ENCODE results near the gene RECQL.
A peak's percentile ranks its signal among the peaks of the same experiment; 100 is the strongest.
"Not testable (repeated sequence)": the region's sequence is repeated elsewhere in the genome, so short reads cannot be mapped to it uniquely, and the experiment has no call there.

The RECQL gene

DNA sequence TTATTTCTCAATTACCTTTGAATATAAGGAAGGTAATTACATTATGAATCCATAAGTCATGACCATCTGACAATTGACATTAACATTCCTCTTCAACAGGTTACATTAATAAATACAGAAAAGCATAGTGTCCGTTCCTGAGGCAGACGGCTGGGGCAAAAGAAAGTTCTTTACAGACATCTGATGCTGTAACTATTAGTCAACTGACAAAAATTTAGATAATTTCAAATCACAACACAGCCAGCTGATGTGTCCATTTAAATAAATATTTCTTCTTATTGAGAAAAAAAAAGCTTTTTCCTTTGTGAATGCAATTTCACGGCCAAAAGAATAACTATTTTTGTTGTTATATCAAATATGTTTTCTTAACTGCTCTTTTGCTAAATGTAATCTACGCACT, 73.2 kb downstream of the RECQL start:
- Histone ChIP-seq H3K4me1 (ENCODE audit: control insufficient read depth, insufficient read depth, low read length, unreplicated experiment) (peaks cover 19% of the 10 kb centered on the region), H3K4me3 (ENCODE audit: low read depth, low read length) (peak overlapping the region; percentile 44), H3K27me3 (ENCODE audit: insufficient read depth, low read length) (no peaks in the 10 kb centered on the region), H3K27ac (ENCODE audit: low read depth, low read length) (peak overlapping the region; percentile 42), H3K79me2 (ENCODE audit: control insufficient read depth, insufficient read depth, low read length, unreplicated experiment) (no peaks in the 10 kb centered on the region), H3K36me3 (ENCODE audit: insufficient read depth, low read length) (no peaks in the 10 kb centered on the region), H2AFZ (ENCODE audit: low read length, unreplicated experiment) (peak overlapping the region; percentile 86)

DNA sequence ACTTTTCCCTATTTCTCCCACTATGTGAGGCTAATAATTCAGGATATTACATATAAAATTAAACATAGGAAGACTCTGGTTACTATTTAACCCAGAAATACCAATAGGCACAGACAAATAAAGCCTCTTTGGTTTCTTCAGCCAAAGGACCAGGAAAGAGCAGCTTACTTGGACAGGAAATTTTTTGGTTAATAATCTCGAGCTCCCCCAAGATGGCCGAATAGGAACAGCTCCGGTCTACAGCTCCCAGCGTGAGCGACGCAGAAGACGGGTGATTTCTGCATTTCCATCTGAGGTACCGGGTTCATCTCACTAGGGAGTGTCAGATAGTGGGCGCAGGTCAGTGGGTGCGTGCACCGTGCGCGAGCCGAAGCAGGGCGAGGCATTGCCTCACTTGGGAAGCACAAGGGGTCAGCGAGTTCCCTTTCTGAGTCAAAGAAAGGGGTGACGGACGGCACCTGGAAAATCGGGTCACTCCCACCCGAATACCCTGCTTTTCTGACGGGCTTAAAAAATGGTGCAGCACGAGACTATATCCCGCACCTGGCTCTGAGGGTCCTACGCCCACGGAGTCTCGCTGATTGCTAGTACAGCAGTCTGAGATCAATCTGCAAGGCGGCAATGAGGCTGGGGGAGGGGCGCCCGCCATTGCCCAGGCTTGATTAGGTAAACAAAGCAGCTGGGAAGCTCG, 82.3 kb downstream of the RECQL start:
- H3K4me3 ChIP-seq (ENCODE audit: low read depth, low read length); H3K79me2 ChIP-seq (ENCODE audit: control insufficient read depth, insufficient read depth, low read length, unreplicated experiment); H3K27me3 ChIP-seq (ENCODE audit: insufficient read depth, low read length); H3K27ac ChIP-seq (ENCODE audit: low read depth, low read length); H2AFZ ChIP-seq (ENCODE audit: low read length, unreplicated experiment); H3K36me3 ChIP-seq (ENCODE audit: insufficient read depth, low read length): not testable (repeated sequence)
- H3K4me1 ChIP-seq (ENCODE audit: control insufficient read depth, insufficient read depth, low read length, unreplicated experiment) = peaks cover 14% of the 10 kb centered on the region
